T-helper 2 cell (primary cell): ENCODE results near the gene HYAL1.
"Not testable (repeated sequence)": the region's sequence is repeated elsewhere in the genome, so short reads cannot be mapped to it uniquely, and the experiment has no call there.

Experiments
- DNase-seq, 5 experiments: peaks; one replicate each; pipeline versions ENCODE4 v3.0.0 to v3.0.0-alpha.2; 2012 to 2022

Gene HYAL1

GRCh38 chr3:50272538-50272910 lies 30.9 kb downstream of the HYAL1 start:
- not testable (repeated sequence) for DNase-seq

DNA sequence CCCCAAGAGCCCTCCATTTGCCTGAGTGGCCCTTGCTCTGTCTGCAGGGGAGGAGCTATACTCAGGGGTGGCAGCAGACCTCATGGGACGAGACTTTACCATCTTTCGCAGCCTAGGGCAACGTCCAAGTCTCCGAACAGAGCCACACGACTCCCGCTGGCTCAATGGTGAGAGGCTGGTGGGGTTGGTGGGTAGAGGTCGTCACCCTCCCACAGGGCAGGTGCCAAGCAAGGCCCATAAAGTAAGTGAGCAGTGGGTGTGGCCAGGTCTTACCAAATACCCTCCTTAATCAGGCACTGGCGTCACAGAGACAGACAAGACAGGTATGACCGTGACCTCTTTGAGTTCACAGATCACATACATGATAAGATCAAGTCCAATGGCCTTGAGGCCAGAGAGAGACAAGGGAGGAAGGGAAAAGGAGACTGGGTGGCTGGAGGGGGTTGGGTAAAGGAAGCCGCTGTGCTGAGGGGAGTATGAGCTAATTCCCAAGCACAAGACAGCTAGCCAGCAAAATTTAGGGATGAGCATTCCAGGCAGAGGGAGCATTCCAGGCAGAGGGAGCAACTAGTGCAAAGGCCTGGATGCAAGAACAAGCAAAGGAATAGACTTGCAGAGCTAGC lies 31.9 kb downstream of the HYAL1 start:
- DNase-seq = no peak

DNA sequence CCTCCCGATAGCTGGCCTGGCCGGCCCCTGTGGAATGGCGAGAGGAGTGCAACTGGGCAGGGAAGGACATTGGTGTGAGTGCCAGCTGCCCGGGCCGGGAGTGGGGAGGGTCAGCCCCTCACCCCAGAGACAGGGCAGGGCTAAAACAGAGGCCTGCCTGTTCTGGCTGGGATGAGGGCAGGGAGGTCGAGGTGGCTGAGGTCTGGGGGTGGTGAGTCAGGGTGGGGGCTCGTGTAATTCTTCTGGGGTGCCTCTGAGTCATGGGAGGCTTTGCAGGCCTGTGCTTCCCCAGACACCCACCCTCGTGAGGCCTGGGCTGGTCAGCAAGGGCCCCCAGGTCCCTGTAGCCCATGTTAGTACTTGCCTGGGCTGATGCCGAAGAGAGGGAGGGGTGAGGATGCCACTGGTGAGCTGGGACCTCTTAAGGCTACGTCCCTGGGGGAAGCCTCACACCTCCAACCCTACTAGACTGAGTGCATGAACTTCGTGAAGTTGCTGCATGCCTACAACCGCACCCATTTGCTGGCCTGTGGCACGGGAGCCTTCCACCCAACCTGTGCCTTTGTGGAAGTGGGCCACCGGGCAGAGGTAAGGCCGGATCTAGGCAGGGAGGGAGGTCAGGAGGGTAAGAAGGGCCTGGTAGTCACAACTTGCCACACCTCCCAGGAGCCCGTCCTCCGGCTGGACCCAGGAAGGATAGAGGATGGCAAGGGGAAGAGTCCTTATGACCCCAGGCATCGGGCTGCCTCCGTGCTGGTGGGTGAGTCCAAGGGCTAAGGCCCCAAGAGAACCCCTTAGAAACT lies 32.8 kb downstream of the HYAL1 start:
- no peak for DNase-seq

DNA sequence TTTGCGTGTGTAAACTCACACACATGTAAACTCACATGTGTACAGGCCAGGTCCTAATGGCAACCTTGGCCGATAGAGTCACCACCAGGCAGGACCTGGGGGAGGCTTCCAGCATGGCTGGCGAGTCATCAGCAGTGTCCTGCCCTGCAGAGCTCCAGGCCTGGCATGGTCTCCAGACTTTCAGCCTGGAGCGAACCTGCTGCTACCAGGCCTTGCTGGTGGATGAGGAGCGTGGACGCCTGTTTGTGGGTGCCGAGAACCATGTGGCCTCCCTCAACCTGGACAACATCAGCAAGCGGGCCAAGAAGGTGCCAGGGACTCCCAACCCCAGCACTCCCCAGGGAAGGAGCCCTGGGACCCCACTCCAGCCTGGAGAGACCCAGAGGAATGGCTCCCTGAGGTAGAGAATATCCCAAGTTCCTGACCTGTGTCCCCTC lies 33.4 kb downstream of the HYAL1 start:
- no peak for DNase-seq

GRCh38 chr3:50269460-50269859 lies 33.9 kb downstream of the HYAL1 start:
- DNase-seq = no peak

- DNase-seq = no peak
These were observed 34.5 kb downstream of the HYAL1 start, which contains the start of gene SEMA3B for GRCh38 chr3:50268703-50269451. Gene SEMA3B, plus strand, starts transcription at chr3:50269147. Its CDS starts 94 bp downstream, at chr3:50269241.

DNA sequence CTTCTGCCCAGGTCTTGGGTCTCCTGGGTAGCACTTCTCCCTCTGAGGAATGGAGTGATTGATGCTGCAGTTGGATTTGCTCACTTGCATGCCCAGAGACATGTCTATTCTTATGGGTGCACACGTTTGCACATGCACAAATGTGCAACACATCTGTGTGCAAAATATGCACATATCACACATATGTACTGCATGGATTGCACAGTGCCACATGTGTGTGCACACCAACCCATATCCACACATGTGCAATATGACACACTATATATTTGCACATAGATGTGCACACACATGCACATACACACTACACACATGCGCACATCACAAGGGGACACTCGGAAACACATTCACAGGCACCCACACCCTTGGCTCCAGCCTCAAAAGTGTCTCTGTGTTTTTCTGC lies 35.1 kb downstream of the HYAL1 start:
- no peak for DNase-seq

- DNase-seq = no peak
These were observed 36.0 kb downstream of the HYAL1 start for GRCh38 chr3:50267280-50267913.

- no peak for DNase-seq
These were observed 36.5 kb downstream of the HYAL1 start for GRCh38 chr3:50266836-50267235.

GRCh38 chr3:50266017-50266416 lies 37.4 kb downstream of the HYAL1 start:
- no peak for DNase-seq

GRCh38 chr3:50265571-50265970 lies 37.8 kb downstream of the HYAL1 start:
- DNase-seq = no peak

GRCh38 chr3:50264964-50265485 lies 38.3 kb downstream of the HYAL1 start:
- no peak for DNase-seq

- no peak for DNase-seq
These were observed 38.9 kb downstream of the HYAL1 start for GRCh38 chr3:50264383-50264963.

DNA sequence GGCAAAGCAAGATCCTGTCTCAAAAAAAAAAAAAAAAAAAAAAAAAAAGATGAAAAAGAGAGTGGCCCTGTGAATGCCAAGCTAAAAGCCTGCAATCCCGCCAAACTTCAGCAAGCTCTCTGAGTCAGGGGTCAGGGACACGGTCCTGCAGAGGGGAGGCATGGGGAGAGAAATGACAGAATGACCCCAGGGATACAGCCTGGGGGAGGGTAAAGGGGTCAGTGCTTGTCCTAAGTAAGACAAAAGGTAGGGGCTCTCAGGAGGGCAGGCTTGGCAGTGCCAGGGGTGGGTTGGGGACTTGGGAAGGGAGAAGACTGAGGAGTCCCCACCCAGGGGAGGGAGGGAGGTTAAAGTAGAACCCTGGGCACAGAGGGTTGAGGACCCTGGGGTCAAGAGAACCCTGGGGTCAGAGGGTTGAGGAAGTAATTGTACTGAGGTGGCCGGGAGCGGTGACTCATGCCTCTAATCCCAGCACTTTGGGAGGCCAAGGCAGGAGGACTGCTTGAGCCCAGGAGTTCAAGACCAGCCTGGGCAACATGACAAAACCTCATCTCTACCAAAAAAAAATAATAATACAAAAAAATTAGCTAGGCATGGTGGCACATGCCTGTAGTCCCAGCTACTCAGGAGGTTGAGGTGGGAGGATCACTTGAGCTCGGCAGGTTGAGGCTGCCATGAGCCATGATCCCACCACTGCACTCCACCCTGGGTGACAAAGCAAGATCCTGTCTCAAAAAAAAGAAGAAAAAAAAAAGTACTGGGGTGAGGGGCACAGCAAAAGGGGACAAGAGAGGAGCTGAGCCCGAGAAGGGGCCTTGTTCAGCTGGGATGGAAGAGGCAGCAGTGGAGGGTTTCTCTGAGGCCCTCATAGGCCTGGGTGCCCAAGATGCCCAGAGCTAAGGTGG lies 39.6 kb downstream of the HYAL1 start:
- DNase-seq = no peak

DNA sequence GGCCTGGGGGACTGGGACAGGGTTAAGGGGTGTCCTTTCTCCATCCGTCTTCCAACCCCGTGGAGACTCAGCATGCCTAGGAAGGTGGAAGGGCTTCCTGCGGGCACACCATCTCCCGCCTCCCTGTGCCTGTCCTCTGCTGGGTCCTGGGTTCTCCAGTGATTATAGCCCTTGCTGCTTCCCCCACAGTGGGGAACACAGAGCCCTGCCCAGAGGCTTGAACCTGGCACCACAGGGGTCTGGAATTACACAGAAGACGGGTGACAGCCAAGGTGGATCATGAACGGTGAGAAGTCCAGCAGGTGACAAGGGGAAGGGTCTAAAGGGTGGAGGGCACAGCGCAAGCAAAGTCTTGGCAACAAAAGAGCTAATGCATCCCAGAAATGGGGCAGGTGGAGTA lies 40.6 kb downstream of the HYAL1 start:
- DNase-seq = no peak

- DNase-seq = not testable (repeated sequence)
These were observed 41.2 kb downstream of the HYAL1 start for GRCh38 chr3:50262200-50262599.

DNA sequence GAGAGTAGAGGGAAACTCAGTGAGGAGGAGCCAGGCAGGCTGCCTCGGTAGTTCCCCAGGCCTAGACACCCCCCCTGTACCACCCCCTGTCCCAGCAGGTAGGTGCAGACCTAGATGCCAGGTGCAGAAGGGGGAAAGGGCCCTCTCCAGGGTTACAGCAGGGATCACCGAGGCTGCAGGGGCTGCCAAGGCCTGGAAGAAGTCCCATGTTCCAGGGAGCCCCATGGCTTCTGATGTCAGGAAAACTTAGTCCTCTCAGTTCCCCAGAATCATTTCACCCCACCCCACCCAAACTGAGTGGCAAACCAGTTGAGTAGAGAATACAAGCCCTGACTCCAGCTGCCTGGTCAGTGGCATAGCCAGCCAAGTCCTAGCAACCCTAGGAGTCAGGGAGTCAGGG lies 41.9 kb downstream of the HYAL1 start:
- no peak for DNase-seq

DNA sequence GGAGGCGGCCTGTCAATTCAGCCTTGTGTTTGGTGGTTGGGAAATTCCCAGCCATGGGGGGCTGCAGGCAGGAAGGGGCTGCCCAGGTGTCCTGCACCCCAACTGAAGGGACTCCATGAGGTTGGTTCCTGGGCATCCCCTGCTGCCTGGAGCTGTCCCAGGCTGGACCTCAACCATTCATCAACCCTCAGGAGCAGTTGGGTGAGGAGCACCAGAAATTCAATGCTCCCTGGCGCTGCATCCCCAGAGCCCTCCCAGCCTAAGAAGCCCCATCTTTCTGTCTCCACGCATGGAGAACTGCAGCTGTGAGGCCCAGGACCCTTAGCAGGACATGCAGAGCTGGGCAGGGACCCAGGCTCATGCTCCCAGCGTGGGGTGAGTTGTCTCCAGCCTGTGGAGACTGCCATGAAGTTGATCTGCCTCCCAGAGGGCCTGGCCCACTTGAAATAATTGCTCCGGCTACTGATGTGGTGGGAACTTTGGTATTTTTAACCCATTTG lies 42.4 kb downstream of the HYAL1 start:
- no peak for DNase-seq

- peak; percentile 59 to 83 (median 72) for DNase-seq
These were observed 43.1 kb downstream of the HYAL1 start for GRCh38 chr3:50260027-50260941.

DNA sequence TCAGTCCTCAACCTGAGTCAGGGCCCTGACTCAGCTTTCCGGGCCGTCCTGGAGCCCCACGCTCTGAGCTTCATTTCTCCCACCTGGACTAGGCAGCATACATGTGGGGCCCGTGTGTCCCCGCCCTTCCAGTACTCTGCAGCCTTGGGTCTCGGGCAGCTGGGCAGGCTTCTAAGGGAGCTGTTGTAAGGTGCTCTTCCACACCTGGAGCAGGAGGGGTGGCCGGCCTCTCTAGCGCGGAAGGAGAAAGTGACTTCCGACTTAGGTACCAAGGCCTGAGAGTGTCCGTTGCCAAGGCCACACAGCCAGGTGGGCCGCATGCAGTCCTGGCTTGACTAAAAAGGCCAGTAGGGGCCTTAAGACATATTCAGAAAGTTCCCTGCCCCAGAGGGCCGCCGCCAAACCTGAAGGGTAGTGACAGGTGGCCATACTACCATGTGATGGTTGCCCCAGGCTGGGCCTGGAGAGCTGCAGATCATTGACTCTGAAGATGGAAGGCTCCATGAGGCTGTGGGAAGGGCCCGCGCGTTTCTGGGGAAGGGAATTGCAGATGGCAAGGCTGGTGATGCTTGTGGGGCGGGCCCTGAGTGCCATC lies 43.8 kb downstream of the HYAL1 start:
- DNase-seq = no peak
